SK-N-SH (cell line): ENCODE data around the gene MYLK.

Experiments used
- CTCF ChIP-seq: fragments of 200-600 bp; sonication (generic); IDR thresholded peaks from 2 replicates; pipeline ENCODE4 v1.6.1; 2017; ENCODE audit warnings: antibody characterized with exemption, mild to moderate bottlenecking, moderate library complexity
- ELF1 ChIP-seq: IDR thresholded peaks from 2 replicates; pipeline ENCODE4 v1.4.0; 2012
- EP300 ChIP-seq, 2 experiments: IDR thresholded peaks; 2 replicates each; pipeline versions ENCODE4 v1.4.0 to v1.6.1; 2012; ENCODE audit warnings: borderline replicate concordance in 1 of 2, low read depth in 1 of 2, low read length in 1 of 2
- EZH2phosphoT487 ChIP-seq: fragments of 200-600 bp; sonication (generic); IDR thresholded peaks from 2 replicates; pipeline ENCODE4 v1.6.1; 2017; ENCODE audit warnings: low read depth, mixed run types, mild to moderate bottlenecking, antibody characterized with exemption, moderate library complexity, borderline replicate concordance
- GATA2 ChIP-seq: sonication (generic); formaldehyde crosslinking; IDR thresholded peaks from 2 replicates; pipeline ENCODE4 v1.5.0; 2020; ENCODE audit warnings: mild to moderate bottlenecking, missing genetic modification reagents
- POLR2AphosphoS5 ChIP-seq: IDR thresholded peaks from 2 replicates; pipeline ENCODE4 v1.6.1; 2012; ENCODE audit warnings: low read depth, low read length
- TCF12 ChIP-seq: IDR thresholded peaks from 2 replicates; pipeline ENCODE4 v1.4.0; 2012
- USF2 ChIP-seq: fragments of 150-350 bp; IDR thresholded peaks from 2 replicates; pipeline ENCODE4 v1.6.1; 2017; ENCODE audit warnings: antibody characterized with exemption, low read length, low read depth, borderline replicate concordance

DNA sequence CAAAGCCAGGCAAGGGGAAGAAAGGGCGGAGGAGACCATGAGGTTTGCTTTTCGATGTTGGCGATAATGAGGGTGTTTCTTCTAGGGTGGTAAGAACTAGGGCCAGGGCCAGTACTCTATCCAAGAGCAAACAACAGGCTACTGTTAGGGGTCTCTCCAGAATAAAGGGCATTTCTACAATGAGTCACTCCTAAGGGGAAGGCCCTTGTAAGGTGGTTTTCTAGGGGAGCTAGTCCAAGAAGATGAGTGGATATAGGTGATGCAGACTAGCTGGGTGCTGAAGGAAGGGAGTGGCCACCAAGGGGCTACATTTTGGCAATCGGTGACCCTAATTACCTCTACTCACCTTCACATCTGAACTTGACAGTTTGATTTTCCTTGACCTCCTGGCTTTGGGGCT, 150.8 kb downstream of the MYLK start:
- TF ChIP-seq CTCF (no peak), USF2 (no peak), POLR2AphosphoS5 (no peak), ELF1 (no peak), EP300 (IDR thresholded peaks at IDR 0.05; ENCODE audit: borderline replicate concordance in 1 of 2, low read depth in 1 of 2, low read length in 1 of 2) (no peak), GATA2 (no peak), EZH2phosphoT487 (no peak), TCF12 (no peak)
